ENCODE measurements around the gene VWA7. TPM values are rescaled to one million over a fixed set of nuclear protein-coding genes. Genes with fewer than 3 reads are reported as not detected.

The VWA7 gene
- polyA plus RNA-seq, 2 of the 4 experiments (the other 2 are of a cell fraction) = 1.1 TPM

DNA sequence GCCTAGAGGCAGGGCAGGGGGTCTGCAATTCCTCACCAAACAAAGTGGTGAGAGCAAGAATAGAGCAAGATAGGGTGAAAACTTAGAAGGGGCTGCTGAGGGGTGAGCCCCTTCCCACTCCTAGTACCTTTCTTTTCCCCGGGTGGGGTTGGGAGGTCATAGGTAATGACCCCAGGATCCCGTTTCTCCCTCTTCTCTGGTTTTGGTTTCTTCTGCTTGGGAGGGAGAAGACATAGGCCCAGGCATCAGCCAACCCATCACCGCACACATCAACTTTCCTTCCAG lies 14.9 kb upstream of the VWA7 start:
- Histone ChIP-seq H3K9me3 (no peaks in the 10 kb centered on the region), H3K4me2 (no peak overlapping the region), H3K4me3 (no peak overlapping the region), H3K27ac (no peak overlapping the region), H3K4me1 (peaks cover 23% of the 10 kb centered on the region; the same call in 2 of the 3 replicates)
- WGBS (ENCODE audit: missing lambda C conversion rate) = 87% methylated on average over 3 of the region's 3 CpGs
- DNase-seq (ENCODE audit: low read depth in 1 of 2, low spot score in 1 of 2) (no peak), FAIRE-seq (no peak), ATAC-seq (no peak)
- no peak for TF ChIP-seq NR3C1 (IDR thresholded peaks at IDR 0.05)
- TF ChIP-seq KDM1A (IDR thresholded peaks at IDR 0.05; ENCODE audit: low read depth) = no peak
- no peak for TF ChIP-seq BHLHE40 (IDR thresholded peaks at IDR 0.05; ENCODE audit: low read depth, low read length)
- no peak for TF ChIP-seq E2F6 (IDR thresholded peaks at IDR 0.05; ENCODE audit: borderline replicate concordance, low read depth)
- TF ChIP-seq RFX5 (IDR thresholded peaks at IDR 0.05) = no peak
- TF ChIP-seq PHF8 (IDR thresholded peaks at IDR 0.05; ENCODE audit: borderline replicate concordance, low read depth) = no peak
- TF ChIP-seq GATA3 (IDR thresholded peaks at IDR 0.05; ENCODE audit: borderline replicate concordance) = no peak
- no peak for TF ChIP-seq EP300 (IDR thresholded peaks at IDR 0.05)
- no peak for TF ChIP-seq CHD4 (IDR thresholded peaks at IDR 0.05; ENCODE audit: borderline replicate concordance)
- no peak for TF ChIP-seq HOXB5 (CRISPR knock-in tag; IDR thresholded peaks at IDR 0.05)
- no peak for TF ChIP-seq NFE2L2 (conservative IDR thresholded peaks at IDR 0.05; ENCODE audit: low read length)
- TF ChIP-seq POLR2A (IDR thresholded peaks at IDR 0.05; ENCODE audit: low read length) = no peak
- no peak for TF ChIP-seq RCOR1 (IDR thresholded peaks at IDR 0.05; ENCODE audit: low read depth, low read length)
- no peak for TF ChIP-seq ZNF302 (CRISPR knock-in tag; IDR thresholded peaks at IDR 0.05)
- no peak for TF ChIP-seq RAD21 (conservative IDR thresholded peaks at IDR 0.05 in 1 of 2, IDR thresholded peaks at IDR 0.05 in 1 of 2)
- ChIA-PET POLR2A (interaction anchor here (1.4 to 1.9 kb wide), 3 partner anchors 23 to 53 kb away, joined by 3 to 8 read pairs (median 6); partner anchors contain the start of genes HSPA1A, HSPA1B and HSPA1L), CTCF (interaction anchor here (1.0 to 2.8 kb wide), 11 partner anchors 11 to 73 kb away, joined by 3 to 18 read pairs (median 7); partner anchors contain the start of genes CLIC1, DDAH2 and LSM2)

DNA sequence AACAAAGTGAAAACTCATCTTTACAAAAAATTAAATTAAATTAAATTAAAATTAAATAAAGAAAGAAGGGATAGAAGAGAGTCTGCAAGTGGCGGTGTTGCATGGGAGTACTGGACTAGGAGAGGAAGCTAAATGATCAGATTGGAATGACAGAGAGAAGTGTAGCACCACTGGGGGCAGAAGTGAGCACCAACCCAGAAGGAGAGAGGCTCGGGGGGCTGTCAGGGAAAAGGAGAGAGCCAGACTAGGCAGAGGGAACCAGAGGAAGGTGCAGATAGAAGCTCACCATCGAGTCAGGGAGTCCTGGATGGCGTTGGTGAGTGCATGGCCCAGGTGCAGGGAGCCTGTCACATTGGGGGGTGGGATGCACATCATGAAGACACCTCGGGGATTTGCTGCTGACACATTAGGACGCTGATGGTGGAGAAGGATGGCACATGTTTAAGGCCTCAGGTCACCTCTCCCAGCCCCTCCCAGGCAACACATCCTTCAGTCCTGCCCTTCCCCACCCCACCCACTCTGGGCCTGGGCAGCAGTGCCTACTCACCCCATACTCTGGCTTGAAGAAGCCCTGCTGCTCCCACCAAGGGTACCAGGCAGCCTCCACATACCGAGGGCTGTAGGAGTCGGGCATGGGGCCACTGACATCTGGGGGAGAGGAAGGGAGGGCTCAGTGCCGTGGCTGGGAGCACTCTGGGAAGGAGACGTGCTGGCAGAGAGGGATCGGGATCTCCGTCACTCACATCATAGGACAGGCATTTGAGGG lies 14.4 kb upstream of the VWA7 start:
- Histone ChIP-seq H3K4me2 (no peak overlapping the region), H3K27ac (no peak overlapping the region), H3K4me3 (no peak overlapping the region), H3K9me3 (no peaks in the 10 kb centered on the region), H3K4me1 (peaks cover 23% of the 10 kb centered on the region; the same call in 2 of the 3 replicates)
- TF ChIP-seq KDM1A (IDR thresholded peaks at IDR 0.05; ENCODE audit: low read depth) (no peak), NFE2L2 (conservative IDR thresholded peaks at IDR 0.05; ENCODE audit: low read length) (no peak), SMC3 (IDR thresholded peaks at IDR 0.05) (0 out of 3 replicates have a peak, but pooled peaks have one; percentile 22), CTCF (IDR thresholded peaks at IDR 0.05) (peak; percentile 49), PHF8 (IDR thresholded peaks at IDR 0.05; ENCODE audit: borderline replicate concordance, low read depth) (no peak), RAD21 (conservative IDR thresholded peaks at IDR 0.05 in 1 of 2, IDR thresholded peaks at IDR 0.05 in 1 of 2) (no peak)
- TF ChIP-seq, protein P1, sequence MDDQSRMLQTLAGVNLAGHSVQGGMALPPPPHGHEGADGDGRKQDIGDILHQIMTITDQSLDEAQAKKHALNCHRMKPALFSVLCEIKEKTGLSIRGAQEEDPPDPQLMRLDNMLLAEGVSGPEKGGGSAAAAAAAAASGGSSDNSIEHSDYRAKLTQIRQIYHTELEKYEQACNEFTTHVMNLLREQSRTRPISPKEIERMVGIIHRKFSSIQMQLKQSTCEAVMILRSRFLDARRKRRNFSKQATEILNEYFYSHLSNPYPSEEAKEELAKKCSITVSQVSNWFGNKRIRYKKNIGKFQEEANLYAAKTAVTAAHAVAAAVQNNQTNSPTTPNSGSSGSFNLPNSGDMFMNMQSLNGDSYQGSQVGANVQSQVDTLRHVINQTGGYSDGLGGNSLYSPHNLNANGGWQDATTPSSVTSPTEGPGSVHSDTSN (IDR thresholded peaks at IDR 0.05) = no peak
- ChIA-PET CTCF (interaction anchor here (0.9 to 2.8 kb wide), 15 partner anchors 11 to 93 kb away, joined by 3 to 18 read pairs (median 4); partner anchors contain the start of genes CLIC1, DDAH2, HSPA1A and HSPA1L), POLR2A (interaction anchor here (0.5 to 1.9 kb wide), 4 partner anchors 24 to 52 kb away, joined by 3 to 8 read pairs (median 4); partner anchors contain the start of genes HSPA1A, HSPA1B and HSPA1L)
- WGBS (ENCODE audit: missing lambda C conversion rate) = 69% methylated on average over 12 of the region's 12 CpGs
- DNase-seq (ENCODE audit: low read depth in 1 of 2, low spot score in 1 of 2) (peak; percentile 33 to 77), ATAC-seq (peak; percentile 38 to 70; a peak in 3 of 6 replicates), FAIRE-seq (no peak)

- CTCF ChIA-PET = interaction anchor here (0.6 to 1.7 kb wide), 8 partner anchors 9 to 45 kb away, joined by 3 to 6 read pairs (median 4); partner anchors contain the start of gene VARS1
These were observed 8.3 kb upstream of the VWA7 start for GRCh38 chr6:31785475-31785874.

More at GRCh38 chr6:31785475-31785874, 8.3 kb upstream of the VWA7 start:
- no peak for DNase-seq (ENCODE audit: low read depth in 1 of 2, low spot score in 1 of 2)
- Histone ChIP-seq H3K4me3 (no peak overlapping the region), H3K9me3 (no peaks in the 10 kb centered on the region), H3K27ac (no peak overlapping the region), H3K4me2 (no peak overlapping the region), H3K4me1 (no peaks in the 10 kb centered on the region)
- 97% methylated on average over 4 of the region's 11 CpGs for WGBS (ENCODE audit: missing lambda C conversion rate)
- ATAC-seq = no peak
- TF ChIP-seq ZSCAN20 (CRISPR knock-in tag; IDR thresholded peaks at IDR 0.05) (no peak), NR3C1 (IDR thresholded peaks at IDR 0.05) (no peak), FOSL2 (IDR thresholded peaks at IDR 0.05) (no peak), FOSL2 (CRISPR knock-in tag; IDR thresholded peaks at IDR 0.05) (no peak), FOXS1 (CRISPR knock-in tag; IDR thresholded peaks at IDR 0.05) (no peak), EP300 (IDR thresholded peaks at IDR 0.05) (no peak), MAZ (IDR thresholded peaks at IDR 0.05; ENCODE audit: borderline replicate concordance, low read depth, low read length) (no peak), RNF2 (IDR thresholded peaks at IDR 0.05; ENCODE audit: borderline replicate concordance, low read depth) (no peak), RARB (CRISPR knock-in tag; IDR thresholded peaks at IDR 0.05) (no peak), ZC3H11A (IDR thresholded peaks at IDR 0.05) (no peak)
- POLR2A ChIA-PET = interaction anchor here (1.4 to 1.5 kb wide), 2 partner anchors 30 to 42 kb away, joined by 3 read pairs; partner anchors contain the start of genes HSPA1A, HSPA1B and HSPA1L
- FAIRE-seq = no peak
